ENCODE results near the gene CASK. TPM values are rescaled to one million over a fixed set of nuclear protein-coding genes. Genes with fewer than 3 reads are reported as not detected.

Gene CASK
- total RNA-seq, 4 donors from 2014 or later = 33.1 to 41.6 (median 36.4) TPM

DNA sequence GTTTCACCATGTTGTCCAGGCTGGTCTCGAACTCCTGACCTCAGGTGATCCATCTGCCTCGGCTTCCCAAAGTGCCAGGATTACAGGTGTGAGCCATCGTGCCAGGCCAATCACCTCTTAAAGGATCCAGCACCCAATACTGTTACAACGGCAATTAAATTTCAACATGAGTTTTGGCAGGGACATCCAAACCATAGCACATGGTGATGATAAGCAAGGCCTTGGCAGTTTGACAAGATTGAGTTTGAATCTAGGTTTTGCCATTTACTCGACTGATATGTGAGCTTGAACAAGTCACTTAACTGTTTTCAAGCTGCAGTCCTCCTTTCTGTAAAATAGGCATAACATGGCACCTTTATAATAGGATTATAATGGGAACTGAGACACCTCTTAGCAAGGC lies 115.3 kb downstream of the CASK start:
- Histone ChIP-seq H3K4me3 (replicated peaks in 1 of 3) (no peak overlapping the region), H3K9me3 (no peaks in the 10 kb centered on the region), H3K36me3 (no peaks in the 10 kb centered on the region), H3K4me1 (no peaks in the 10 kb centered on the region), H3K27me3 (no peaks in the 10 kb centered on the region), H3K27ac (no peak overlapping the region)
- DNase-seq = no peak
- intact Hi-C loops (cut with DNase I) = no loop called here
- 97 to 100% methylated on average over 2 to 3 of the region's 5 CpGs for WGBS, 2 donors
- TF ChIP-seq CTCF (IDR thresholded peaks at IDR 0.05) = no peak
- TF ChIP-seq POLR2A (IDR thresholded peaks at IDR 0.05) = no peak

DNA sequence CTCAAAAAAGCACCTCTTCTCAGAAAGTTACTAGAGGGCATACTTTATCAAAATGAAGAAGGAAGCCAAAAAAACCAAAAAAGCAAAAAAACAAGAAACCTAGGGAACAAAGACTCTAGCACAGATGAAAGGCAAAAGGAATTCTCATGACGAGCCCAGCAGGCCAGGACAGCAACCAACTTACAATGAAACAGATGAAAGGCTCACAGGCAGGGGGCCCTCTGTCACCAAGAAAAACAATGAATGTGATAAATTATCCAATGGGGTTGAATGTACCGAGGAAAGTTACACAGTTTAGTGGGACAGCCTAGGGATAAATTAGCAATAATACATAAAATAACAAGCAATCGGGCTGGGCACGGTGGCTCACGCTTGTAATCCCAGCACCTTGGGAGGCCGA lies 120.4 kb downstream of the CASK start:
- TF ChIP-seq CTCF (IDR thresholded peaks at IDR 0.05) (no peak), POLR2A (IDR thresholded peaks at IDR 0.05) (no peak)
- H3K9me3 ChIP-seq = no peaks in the 10 kb centered on the region
- WGBS, 2 donors = 81 to 83% methylated on average over 6 of the region's 6 CpGs
- no peaks in the 10 kb centered on the region for H3K27me3 ChIP-seq
- no peak overlapping the region for H3K27ac ChIP-seq
- intact Hi-C loops (cut with DNase I) = no loop called here
- no peak overlapping the region for H3K4me3 ChIP-seq (replicated peaks in 1 of 3)
- no peak for DNase-seq
- no peaks in the 10 kb centered on the region for H3K4me1 ChIP-seq
- no peaks in the 10 kb centered on the region for H3K36me3 ChIP-seq

DNA sequence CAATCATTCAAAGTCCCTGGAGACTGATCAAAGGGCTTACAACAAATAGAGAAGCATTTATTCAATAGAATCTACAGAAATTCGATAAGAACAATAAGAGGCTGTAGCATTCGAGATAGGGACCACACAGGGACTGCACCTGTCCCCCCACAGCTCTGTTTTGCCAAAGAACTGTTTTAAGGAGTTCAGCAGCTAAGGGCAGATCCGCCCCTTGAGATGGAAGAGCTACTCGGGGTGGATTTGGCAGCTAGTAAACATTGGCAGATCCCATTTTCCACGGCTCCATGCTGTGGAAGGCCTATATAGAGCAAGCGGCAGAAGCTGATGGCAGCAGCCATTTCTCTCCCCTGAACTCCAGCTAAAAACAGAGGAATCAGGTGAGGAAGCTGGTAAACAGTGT lies 123.7 kb downstream of the CASK start:
- WGBS, 2 donors = 86 to 89% methylated on average over 2 to 6 of the region's 6 CpGs
- Histone ChIP-seq H3K27ac (no peak overlapping the region), H3K9me3 (no peaks in the 10 kb centered on the region), H3K4me1 (no peaks in the 10 kb centered on the region), H3K27me3 (no peaks in the 10 kb centered on the region), H3K4me3 (replicated peaks in 1 of 3) (no peak overlapping the region), H3K36me3 (no peaks in the 10 kb centered on the region)
- intact Hi-C loops (cut with DNase I) = no loop called here
- no peak for TF ChIP-seq CTCF (IDR thresholded peaks at IDR 0.05)
- no peak for TF ChIP-seq POLR2A (IDR thresholded peaks at IDR 0.05)
- DNase-seq = no peak

GRCh38 chrX:41796577-41796976 lies 126.8 kb downstream of the CASK start:
- TF ChIP-seq POLR2A (IDR thresholded peaks at IDR 0.05) (no peak), CTCF (IDR thresholded peaks at IDR 0.05) (no peak)
- no peaks in the 10 kb centered on the region for H3K4me1 ChIP-seq
- no peak overlapping the region for H3K4me3 ChIP-seq (replicated peaks in 1 of 3)
- intact Hi-C loops (cut with DNase I) = no loop called here
- no peak overlapping the region for H3K27ac ChIP-seq
- no peaks in the 10 kb centered on the region for H3K9me3 ChIP-seq
- 88 to 90% methylated on average over 1 of the region's 1 CpG for WGBS, 2 donors
- DNase-seq = no peak
- no peaks in the 10 kb centered on the region for H3K27me3 ChIP-seq
- H3K36me3 ChIP-seq = no peaks in the 10 kb centered on the region

GRCh38 chrX:41796046-41796445 lies 127.3 kb downstream of the CASK start:
- TF ChIP-seq POLR2A (IDR thresholded peaks at IDR 0.05) (no peak), CTCF (IDR thresholded peaks at IDR 0.05) (no peak)
- no peaks in the 10 kb centered on the region for H3K36me3 ChIP-seq
- no peak for DNase-seq
- H3K27ac ChIP-seq = no peak overlapping the region
- intact Hi-C loops (cut with DNase I) = no loop called here
- no peaks in the 10 kb centered on the region for H3K9me3 ChIP-seq
- H3K4me3 ChIP-seq (replicated peaks in 1 of 3) = no peak overlapping the region
- 86 to 87% methylated on average over 1 of the region's 1 CpG for WGBS, 2 donors
- no peaks in the 10 kb centered on the region for H3K4me1 ChIP-seq
- no peaks in the 10 kb centered on the region for H3K27me3 ChIP-seq

All from thyroid gland (tissue), 4 donors.